Measurements from ENCODE around the gene OR2AG2.

- TF ChIP-seq POLR2A (IDR thresholded peaks at IDR 0.05): no peak
- no peak for TF ChIP-seq CTCF (IDR thresholded peaks at IDR 0.05)
Measured at GRCh38 chr11:6745465-6746015, 26.2 kb downstream of the OR2AG2 start.

Data from body of pancreas (tissue), 4 donors.